ENCODE data around the gene TGFBR3L. TPM values are rescaled to one million over a fixed set of nuclear protein-coding genes. Genes with fewer than 3 reads are reported as not detected.

TGFBR3L gene
- total RNA-seq, 6 experiments from 2014 or later, result 4.5 to 12.0 (median 7.7) TPM

DNA sequence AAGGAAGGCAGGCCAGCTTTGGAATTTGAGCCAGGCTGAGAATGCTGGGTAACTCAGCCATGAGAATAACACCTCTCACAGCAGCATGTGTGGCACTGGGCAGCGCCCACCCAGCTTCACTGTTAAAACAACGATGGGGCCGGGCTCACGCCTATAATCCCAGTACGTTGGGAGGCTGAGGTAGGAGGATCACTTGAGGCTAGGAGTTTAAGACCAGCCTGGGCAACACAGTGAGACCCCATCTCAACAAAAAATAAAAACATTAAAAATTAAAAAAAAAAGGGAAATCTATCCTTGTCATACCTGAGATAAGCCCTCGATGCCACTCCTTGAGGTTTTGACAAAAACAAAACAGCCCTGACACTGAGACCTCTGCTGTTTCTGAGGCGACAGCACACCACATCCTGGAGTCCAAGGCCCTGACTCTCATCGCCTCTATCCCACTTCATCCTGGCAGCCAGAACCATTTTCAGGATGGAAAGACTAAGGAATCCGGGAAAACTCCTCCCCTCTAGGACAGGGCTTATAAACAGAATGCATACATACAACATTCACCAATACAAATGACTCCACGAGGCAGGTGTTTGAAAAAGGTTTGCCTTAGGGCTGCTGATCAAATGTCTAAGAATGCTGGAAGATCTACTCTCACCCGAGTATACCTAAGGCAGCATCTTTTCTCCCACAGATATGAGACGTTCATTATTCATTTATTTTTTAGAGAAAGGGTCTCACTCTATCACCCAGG lies 51.5 kb downstream of the TGFBR3L start:
- Mint-ChIP-seq H3K27ac (no peak overlapping the region), H3K9me3 (no peaks in the 10 kb centered on the region), H3K36me3 (ENCODE audit: low read depth) (peaks cover 12% of the 10 kb centered on the region), H3K4me3 (no peak overlapping the region), H3K27me3 (ENCODE audit: insufficient read depth) (no peaks in the 10 kb centered on the region), H3K4me1 (ENCODE audit: low read depth) (no peaks in the 10 kb centered on the region)
- TF ChIP-seq CTCF (IDR thresholded peaks at IDR 0.05), result no peak
- no peak for DNase-seq

GRCh38 chr19:7968008-7968795 lies 53.6 kb downstream of the TGFBR3L start:
- no peak for TF ChIP-seq CTCF (IDR thresholded peaks at IDR 0.05)
- H3K36me3 Mint-ChIP-seq (ENCODE audit: low read depth), result 0 out of 2 replicates have a peak, but pooled peaks cover 6% of the 10 kb centered on the region
- DNase-seq, result no peak
- H3K4me1 Mint-ChIP-seq (ENCODE audit: low read depth), result no peaks in the 10 kb centered on the region
- no peaks in the 10 kb centered on the region for H3K9me3 Mint-ChIP-seq
- no peaks in the 10 kb centered on the region for H3K27me3 Mint-ChIP-seq (ENCODE audit: insufficient read depth)
- no peak overlapping the region for H3K4me3 Mint-ChIP-seq
- no peak overlapping the region for H3K27ac Mint-ChIP-seq

Other genes starting within 250 kb of the TGFBR3L start
- not detected for gene RETN, start 245.8 kb upstream of the TGFBR3L start, total RNA-seq (2021; fragmentation: NEBNext Ultra II Directional; extraction: Animal tissue kit (Norgen Biotek cat#: 25700))
- gene MCEMP1, start 237.7 kb upstream of the TGFBR3L start, total RNA-seq (2021; fragmentation: NEBNext Ultra II Directional; extraction: Animal tissue kit (Norgen Biotek cat#: 25700)), result not detected
- gene TRAPPC5, start 234.0 kb upstream of the TGFBR3L start, total RNA-seq (2021; fragmentation: NEBNext Ultra II Directional; extraction: Animal tissue kit (Norgen Biotek cat#: 25700)), result 100 to 1,000 TPM; 143 to 179 (median 159) TPM
- not detected for gene FCER2, start 212.7 kb upstream of the TGFBR3L start, total RNA-seq (2021; fragmentation: NEBNext Ultra II Directional; extraction: Animal tissue kit (Norgen Biotek cat#: 25700))
- gene CLEC4G, start 182.7 kb upstream of the TGFBR3L start, total RNA-seq (2021; fragmentation: NEBNext Ultra II Directional; extraction: Animal tissue kit (Norgen Biotek cat#: 25700)), result not detected
- not detected for gene CD209, start 167.3 kb upstream of the TGFBR3L start, total RNA-seq (2021; fragmentation: NEBNext Ultra II Directional; extraction: Animal tissue kit (Norgen Biotek cat#: 25700))
- gene CLEC4M, start 151.6 kb upstream of the TGFBR3L start, total RNA-seq (2021; fragmentation: NEBNext Ultra II Directional; extraction: Animal tissue kit (Norgen Biotek cat#: 25700)), result not detected
- 10 to 100 TPM; 26.4 to 33.0 (median 27.7) TPM for gene EVI5L, start 84.6 kb upstream of the TGFBR3L start, total RNA-seq (2021; fragmentation: NEBNext Ultra II Directional; extraction: Animal tissue kit (Norgen Biotek cat#: 25700))
- under 1 TPM in 4 of 6 experiments, not detected in 2; 0.05 to 0.18 (median 0.09) TPM for gene PRR36, start 40.4 kb upstream of the TGFBR3L start, total RNA-seq (2021; fragmentation: NEBNext Ultra II Directional; extraction: Animal tissue kit (Norgen Biotek cat#: 25700))
- 1 to 10 TPM; 4.9 to 7.3 (median 6.1) TPM for gene LRRC8E, start 26.3 kb upstream of the TGFBR3L start, total RNA-seq (2021; fragmentation: NEBNext Ultra II Directional; extraction: Animal tissue kit (Norgen Biotek cat#: 25700))
- 10 to 100 TPM; 21.7 to 25.8 (median 22.8) TPM for gene MAP2K7, start 11.0 kb upstream of the TGFBR3L start, total RNA-seq (2021; fragmentation: NEBNext Ultra II Directional; extraction: Animal tissue kit (Norgen Biotek cat#: 25700))
- gene SNAPC2, start 5.5 kb downstream of the TGFBR3L start, total RNA-seq (2021; fragmentation: NEBNext Ultra II Directional; extraction: Animal tissue kit (Norgen Biotek cat#: 25700)), result 10 to 100 TPM; 22.3 to 27.1 (median 25.2) TPM
- gene CTXN1, start 11.3 kb downstream of the TGFBR3L start, total RNA-seq (2021; fragmentation: NEBNext Ultra II Directional; extraction: Animal tissue kit (Norgen Biotek cat#: 25700)), result 10 to 100 TPM in 2 of 6 experiments, 1 to 10 TPM in 4; 5.0 to 14.0 (median 5.4) TPM
- gene TIMM44, start 28.8 kb downstream of the TGFBR3L start, total RNA-seq (2021; fragmentation: NEBNext Ultra II Directional; extraction: Animal tissue kit (Norgen Biotek cat#: 25700)), result 10 to 100 TPM; 42.9 to 53.5 (median 46.1) TPM
- 100 to 1,000 TPM; 105 to 127 (median 115) TPM for gene ELAVL1, start 90.8 kb downstream of the TGFBR3L start, total RNA-seq (2021; fragmentation: NEBNext Ultra II Directional; extraction: Animal tissue kit (Norgen Biotek cat#: 25700))
- not detected for gene CCL25, start 137.9 kb downstream of the TGFBR3L start, total RNA-seq (2021; fragmentation: NEBNext Ultra II Directional; extraction: Animal tissue kit (Norgen Biotek cat#: 25700))
- gene FBN3, start 234.8 kb downstream of the TGFBR3L start, total RNA-seq (2021; fragmentation: NEBNext Ultra II Directional; extraction: Animal tissue kit (Norgen Biotek cat#: 25700)), result not detected

All from HFFc6 (cell line).